Subcutaneous adipose tissue (tissue), 4 donors: ENCODE measurements around the gene TMA7B. TPM values are rescaled to one million over a fixed set of nuclear protein-coding genes. Genes with fewer than 3 reads are reported as not detected.

ENCODE experiments used
- total RNA-seq, 4 donors: library from RNA; depleted of rRNA; stranded (reverse); fragments of >200 nt; gene quantifications; one replicate each; pipeline ENCODE4 v1.1.0, GENCODE V29; 2016
- TF ChIP-seq, protein P1 (sequence below): fragments of 450-650 bp; IDR thresholded peaks from one replicate; pipeline ENCODE4 v1.5.1; 2016; ENCODE audit warnings: low read depth, mild to moderate bottlenecking, control low read depth, antibody characterized with exemption, moderate library complexity

The TMA7B gene
- total RNA-seq, 4 donors from 2014 or later: not detected

DNA sequence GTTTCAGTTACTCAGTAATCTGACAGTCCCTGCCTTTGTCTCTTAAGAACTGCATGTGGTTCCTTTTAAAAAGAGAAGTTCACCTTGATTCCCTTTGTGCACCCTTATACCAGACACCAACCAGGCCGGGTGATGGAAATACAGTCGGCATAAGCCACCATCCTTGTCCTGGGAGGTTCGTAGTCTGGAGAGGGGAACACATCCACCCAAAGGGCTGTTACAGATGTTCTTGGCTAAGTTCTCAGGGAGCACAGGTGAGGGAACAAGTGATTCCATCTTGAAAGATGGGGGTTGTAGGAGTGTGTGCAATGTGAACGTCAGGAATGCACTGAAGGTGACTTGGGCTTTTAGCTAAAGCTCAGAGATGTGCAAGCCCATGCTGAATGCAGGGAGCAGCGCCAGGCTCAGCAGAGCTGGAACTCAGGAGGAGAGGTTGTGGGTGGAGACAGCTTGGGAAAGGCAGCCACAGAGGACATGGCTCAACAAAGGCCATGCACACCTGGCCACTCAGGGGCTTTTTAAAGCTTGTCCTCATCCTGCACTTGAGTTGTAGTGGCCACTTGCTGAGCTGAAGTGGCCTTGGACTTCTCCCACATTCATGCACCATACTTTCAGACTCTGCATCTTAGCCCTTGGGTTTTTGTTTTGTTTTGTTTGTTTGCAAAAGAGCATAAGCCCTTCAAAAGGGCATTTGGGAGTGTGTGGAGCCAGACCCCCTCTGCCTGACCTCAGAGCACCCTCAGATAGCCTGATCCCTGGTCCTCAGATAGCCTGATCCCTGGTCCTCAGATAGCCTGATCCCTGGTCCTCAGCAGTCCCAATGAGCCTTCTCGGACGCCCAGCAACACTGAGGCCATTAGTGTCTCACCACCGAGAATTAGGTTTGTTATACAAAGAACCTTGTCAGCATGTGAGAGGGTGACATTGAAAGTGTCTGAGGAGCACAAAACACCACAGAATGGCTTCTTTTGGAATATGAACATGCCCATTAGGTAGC is 12.7 kb upstream of the TMA7B start:
- TF ChIP-seq, protein P1, sequence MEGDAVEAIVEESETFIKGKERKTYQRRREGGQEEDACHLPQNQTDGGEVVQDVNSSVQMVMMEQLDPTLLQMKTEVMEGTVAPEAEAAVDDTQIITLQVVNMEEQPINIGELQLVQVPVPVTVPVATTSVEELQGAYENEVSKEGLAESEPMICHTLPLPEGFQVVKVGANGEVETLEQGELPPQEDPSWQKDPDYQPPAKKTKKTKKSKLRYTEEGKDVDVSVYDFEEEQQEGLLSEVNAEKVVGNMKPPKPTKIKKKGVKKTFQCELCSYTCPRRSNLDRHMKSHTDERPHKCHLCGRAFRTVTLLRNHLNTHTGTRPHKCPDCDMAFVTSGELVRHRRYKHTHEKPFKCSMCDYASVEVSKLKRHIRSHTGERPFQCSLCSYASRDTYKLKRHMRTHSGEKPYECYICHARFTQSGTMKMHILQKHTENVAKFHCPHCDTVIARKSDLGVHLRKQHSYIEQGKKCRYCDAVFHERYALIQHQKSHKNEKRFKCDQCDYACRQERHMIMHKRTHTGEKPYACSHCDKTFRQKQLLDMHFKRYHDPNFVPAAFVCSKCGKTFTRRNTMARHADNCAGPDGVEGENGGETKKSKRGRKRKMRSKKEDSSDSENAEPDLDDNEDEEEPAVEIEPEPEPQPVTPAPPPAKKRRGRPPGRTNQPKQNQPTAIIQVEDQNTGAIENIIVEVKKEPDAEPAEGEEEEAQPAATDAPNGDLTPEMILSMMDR: no peak

DNA sequence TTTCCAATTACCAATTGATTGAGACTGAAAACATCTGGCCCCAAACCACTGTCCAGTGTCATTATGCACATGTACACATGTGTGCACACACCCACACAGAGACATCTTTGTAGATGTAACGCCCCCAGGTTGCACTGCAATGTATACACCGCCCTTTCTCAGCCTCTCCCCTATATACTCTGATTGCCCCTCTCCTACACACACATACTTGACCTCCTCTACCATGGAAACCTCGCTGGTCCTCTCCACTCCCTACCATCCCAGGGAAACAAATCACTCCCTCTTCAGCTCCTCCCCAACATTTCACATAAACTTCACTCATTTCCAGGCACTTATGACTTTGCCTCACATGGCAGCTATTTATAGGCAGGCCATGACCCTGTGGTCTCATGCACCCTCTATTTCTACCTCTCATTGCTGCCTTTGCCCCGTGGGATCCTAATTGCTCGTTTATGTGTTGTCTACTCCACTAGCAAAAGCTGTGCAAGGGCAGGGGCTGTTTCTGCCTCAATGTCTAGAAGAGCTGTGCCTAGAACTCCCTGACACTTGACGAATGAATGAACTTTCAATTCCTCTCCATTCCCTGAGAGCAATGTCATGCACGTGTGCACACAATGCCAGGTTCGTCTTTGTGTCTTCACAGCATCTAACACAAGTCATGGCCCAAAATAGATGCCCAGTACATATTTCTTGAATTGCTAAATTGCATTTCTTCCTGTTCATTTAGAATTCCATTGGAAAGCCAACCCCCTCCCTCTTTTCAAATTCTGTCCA is 10.0 kb upstream of the TMA7B start:
- TF ChIP-seq, protein P1: no peak

DNA sequence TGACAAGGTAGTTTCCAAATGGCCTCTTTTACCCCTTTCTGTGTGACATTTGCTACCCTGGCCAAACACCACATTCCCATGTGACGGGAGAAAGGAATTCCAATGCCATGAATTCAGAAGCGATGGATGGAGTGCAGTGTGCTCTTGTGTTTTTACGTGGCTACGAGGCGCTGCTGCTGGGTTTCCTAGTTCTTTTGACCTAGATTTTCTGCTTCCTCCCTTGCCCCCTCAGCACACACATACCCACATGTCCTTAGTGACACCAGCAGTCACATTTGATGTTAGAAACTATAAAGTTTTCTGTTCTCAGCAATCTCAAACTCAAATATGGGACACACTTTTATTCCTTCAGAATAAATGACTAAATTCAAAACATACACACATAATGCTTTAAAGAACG is 7.8 kb upstream of the TMA7B start:
- TF ChIP-seq, protein P1: no peak

- TF ChIP-seq, protein P1: no peak
Observed at GRCh38 chr22:39953101-39953500, 7.1 kb upstream of the TMA7B start.

DNA sequence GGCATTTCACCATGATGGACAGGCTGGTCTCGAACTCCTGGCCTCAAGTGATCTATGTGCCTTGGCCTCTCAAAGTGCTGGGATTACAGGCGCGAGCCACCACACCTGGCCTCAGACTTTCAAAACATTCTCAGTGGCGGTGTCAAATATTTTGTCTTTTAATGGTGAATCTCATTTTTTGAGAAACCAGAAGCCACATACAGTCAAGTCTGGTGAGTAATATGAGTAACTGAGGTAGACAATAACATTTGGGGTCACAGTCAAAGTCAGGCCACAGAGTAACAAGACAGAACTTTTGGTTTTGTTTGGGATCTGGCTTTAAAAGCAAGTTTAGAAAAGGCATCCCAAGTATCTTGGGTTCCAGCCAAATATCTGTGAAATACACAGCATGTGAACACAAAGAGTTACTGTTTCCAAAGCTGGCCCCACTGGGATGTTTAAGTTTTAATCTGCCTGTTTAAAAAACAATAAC is 5.6 kb upstream of the TMA7B start:
- TF ChIP-seq, protein P1: no peak

DNA sequence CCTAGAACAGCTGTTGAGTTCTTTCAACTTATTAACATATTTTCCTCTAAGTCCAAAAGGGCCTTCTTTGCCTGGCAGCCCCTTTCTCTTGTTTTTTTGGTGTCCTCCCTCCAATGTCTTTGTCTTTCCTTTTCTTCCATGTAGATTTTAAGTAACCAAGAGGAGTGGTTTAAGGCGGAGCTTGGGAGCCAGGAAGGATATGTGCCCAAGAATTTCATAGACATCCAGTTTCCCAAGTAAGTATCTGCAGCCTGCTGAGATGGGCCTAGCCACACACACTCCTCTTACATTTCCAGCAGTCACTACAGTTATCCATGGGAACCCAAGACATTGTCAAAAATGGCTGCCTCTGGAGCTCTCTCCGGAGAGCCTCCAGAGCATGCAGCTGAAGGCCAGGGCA is 4.5 kb upstream of the TMA7B start:
- TF ChIP-seq, protein P1: no peak
